Subcutaneous abdominal adipose tissue (tissue), 5 donors: Measurements from ENCODE around the gene BEGAIN.

Source experiments
- H3K27ac ChIP-seq: one replicate; pipeline ENCODE4 v1.7.0; 2013; ENCODE audit warnings: low read depth, mild to moderate bottlenecking, inconsistent platforms, low read length, moderate library complexity
- H3K27me3 ChIP-seq, 5 donors: one replicate each; pipeline ENCODE4 v1.7.0; 2013; ENCODE audit warnings: low read length in 5 of 5, inconsistent platforms in 1 of 5; ENCODE audit not compliant: control insufficient read depth in 5 of 5, insufficient read depth in 4 of 5
- H3K36me3 ChIP-seq, 5 donors: one replicate each; pipeline ENCODE4 v1.7.0; 2013; ENCODE audit warnings: low read length in 5 of 5; ENCODE audit not compliant: control insufficient read depth in 5 of 5, insufficient read depth in 5 of 5
- H3K4me1 ChIP-seq, 5 donors: one replicate each; pipeline ENCODE4 v1.7.0; 2013; ENCODE audit warnings: low read length in 5 of 5, mild to moderate bottlenecking in 3 of 5, moderate library complexity in 1 of 5; ENCODE audit not compliant: control insufficient read depth in 5 of 5, insufficient read depth in 5 of 5
- H3K4me3 ChIP-seq, 5 donors: one replicate each; pipeline ENCODE4 v1.7.0; 2013; ENCODE audit warnings: low read length in 5 of 5, low read depth in 1 of 5
- H3K9ac ChIP-seq, 5 donors: one replicate each; pipeline ENCODE4 v1.7.0; 2013; ENCODE audit warnings: low read length in 5 of 5, mild to moderate bottlenecking in 4 of 5, moderate library complexity in 3 of 5
- H3K9me3 ChIP-seq, 5 donors: one replicate each; pipeline ENCODE4 v1.7.0; 2013; ENCODE audit warnings: low read length in 5 of 5; ENCODE audit not compliant: control insufficient read depth in 5 of 5
- donor health status: healthy.
- donor health status: healthy.
- donor health status: healthy.
- donor health status: healthy.
- donor health status: healthy.

The BEGAIN gene

DNA sequence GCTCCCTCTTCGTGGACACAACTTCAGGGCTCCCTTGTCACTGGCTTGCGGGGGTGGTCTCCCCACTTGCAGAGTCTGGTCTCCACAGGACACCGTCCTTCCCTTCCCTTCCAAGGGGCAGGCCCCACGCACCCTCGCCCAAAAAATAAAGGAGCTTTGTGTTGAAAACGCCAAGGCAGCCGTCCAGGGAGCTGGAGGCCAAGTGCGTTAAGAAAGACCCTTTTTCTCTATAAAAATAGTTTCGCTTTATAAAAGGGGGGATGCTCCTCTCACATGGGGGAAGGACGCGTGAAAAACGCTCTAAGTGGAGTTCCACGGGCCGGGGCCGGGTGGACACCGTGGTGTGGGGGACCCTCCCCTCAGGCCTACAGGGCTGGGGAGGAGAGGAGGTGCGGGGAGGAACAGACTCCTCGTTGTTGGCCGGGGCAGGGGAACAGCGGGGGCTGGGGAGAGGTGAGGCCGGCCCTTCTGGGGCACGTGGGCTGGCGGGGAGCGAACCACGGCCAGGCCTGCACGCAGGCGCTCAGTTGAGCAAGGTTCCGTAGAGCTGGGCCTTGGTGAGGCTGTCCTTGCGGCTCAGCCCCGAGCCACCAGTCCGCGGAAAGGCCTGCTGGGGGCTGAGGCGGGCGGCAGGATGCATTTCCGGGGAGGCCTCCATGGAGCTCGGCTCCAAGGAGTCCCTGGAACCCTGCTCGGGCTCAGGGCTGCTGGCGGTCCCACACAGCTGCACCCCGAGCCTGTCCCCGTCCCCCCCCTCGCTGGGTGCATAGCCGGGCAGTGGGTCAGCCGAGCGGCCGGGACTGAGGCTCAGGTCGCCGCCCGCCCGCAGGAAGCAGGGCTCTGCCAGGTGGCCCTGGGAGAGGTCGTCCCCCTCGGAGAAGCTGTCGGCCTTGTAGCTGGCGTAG lies 49.5 kb downstream of the BEGAIN start:
- no peak overlapping the region for H3K4me3 ChIP-seq
- peaks cover 0 to 2% (median 0%) of the 10 kb centered on the region in 5 donors for H3K36me3 ChIP-seq
- no peak overlapping the region for H3K27ac ChIP-seq
- no peaks in the 10 kb centered on the region for H3K9me3 ChIP-seq
- peaks cover 0 to 10% (median 7%) of the 10 kb centered on the region in 5 donors for H3K4me1 ChIP-seq
- peaks cover 0 to 2% (median 0%) of the 10 kb centered on the region in 5 donors for H3K27me3 ChIP-seq
- no peak overlapping the region for H3K9ac ChIP-seq

DNA sequence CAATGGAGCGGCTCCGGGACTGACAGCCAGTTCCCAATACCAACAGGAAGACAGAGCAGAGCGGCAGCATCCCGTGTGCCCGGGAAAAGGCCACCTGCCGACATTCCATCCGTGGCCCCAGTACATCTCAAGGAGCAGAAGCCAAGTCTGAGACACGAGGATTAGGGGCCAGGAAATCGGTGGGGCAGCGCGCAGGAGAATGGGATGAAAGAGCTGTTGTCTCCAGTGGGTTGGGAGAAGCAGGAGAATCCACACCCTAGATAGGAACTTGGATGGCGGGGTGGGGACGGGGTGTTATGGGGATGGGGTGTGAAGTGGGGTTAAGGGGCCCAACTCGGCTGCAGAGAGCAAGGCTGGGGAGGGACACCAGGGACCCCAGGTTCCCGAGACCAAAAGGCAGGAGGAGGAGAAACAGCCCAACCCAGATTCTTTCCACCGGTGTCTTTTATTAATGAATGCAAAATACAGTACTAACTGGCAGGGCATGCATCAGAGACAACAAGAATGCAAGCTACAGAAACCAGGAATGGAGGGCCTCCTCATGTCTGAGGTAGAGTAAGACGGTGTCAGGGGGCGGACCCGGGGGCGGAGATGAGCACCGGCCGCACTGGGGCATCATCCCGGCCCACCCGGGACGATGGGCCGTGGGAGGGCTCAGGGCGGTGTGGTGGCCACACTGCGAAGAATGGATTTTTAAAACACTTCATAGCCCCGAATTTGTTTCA lies 50.3 kb downstream of the BEGAIN start:
- no peak overlapping the region for H3K27ac ChIP-seq
- peaks cover 0 to 7% (median 0%) of the 10 kb centered on the region in 5 donors for H3K36me3 ChIP-seq
- no peak overlapping the region for H3K9ac ChIP-seq

GRCh38 chr14:100536121-100536510 lies 51.1 kb downstream of the BEGAIN start:
- Histone ChIP-seq H3K27ac (no peak overlapping the region), H3K36me3 (peaks cover 0 to 8% (median 0%) of the 10 kb centered on the region in 5 donors), H3K27me3 (no peaks in the 10 kb centered on the region), H3K9ac (no peak overlapping the region), H3K4me3 (no peak overlapping the region), H3K4me1 (peaks cover 0 to 10% (median 7%) of the 10 kb centered on the region in 5 donors), H3K9me3 (no peaks in the 10 kb centered on the region)

More for the DNA sequence above, 50.3 kb downstream of the BEGAIN start:
- Histone ChIP-seq H3K4me3 (no peak overlapping the region), H3K4me1 (peaks cover 0 to 10% (median 7%) of the 10 kb centered on the region in 5 donors), H3K9me3 (no peaks in the 10 kb centered on the region), H3K27me3 (peaks cover 0 to 2% (median 0%) of the 10 kb centered on the region in 5 donors)

DNA sequence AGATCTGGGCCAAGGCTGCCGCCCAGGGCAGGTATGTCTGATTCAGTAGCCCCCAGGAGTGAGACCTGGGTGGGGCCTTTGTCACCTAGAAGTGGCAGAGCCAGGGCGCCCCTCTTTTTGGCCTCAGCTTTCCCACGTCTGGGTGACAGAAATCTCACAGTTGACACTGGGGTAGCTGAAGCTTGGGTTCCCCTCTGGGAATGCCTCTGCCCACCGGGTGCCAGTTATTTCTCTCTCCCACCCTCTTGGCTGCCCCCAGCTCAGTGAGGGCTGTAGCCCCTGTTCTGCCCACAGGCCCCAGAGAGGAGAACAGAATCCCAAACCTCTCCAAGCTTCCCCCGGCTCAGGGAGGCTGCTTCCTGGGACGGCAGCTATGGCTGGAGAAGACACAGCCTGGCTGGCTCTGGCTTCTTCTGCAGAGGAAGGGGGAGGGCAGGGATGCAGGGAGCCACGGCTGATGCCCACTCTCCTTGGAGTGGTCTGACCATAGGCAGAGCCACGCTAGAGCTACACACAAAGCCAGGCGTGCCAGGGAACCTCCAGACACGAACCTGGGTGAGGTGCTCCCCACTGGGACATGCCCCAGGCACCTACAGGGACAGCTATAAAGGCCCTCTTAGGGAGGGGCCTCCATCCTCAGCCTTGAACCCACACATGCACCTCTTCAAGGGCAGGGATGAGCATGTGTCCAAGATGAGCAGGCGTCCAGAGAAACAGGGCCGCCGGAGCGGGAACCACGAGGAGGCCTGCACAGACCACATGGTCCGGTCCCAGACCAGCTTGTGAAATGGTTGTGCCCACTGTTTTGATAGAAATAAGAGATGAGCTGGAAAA lies 51.7 kb downstream of the BEGAIN start:
- Histone ChIP-seq H3K27me3 (no peaks in the 10 kb centered on the region), H3K9me3 (no peaks in the 10 kb centered on the region), H3K4me3 (no peak overlapping the region), H3K9ac (no peak overlapping the region), H3K27ac (no peak overlapping the region), H3K4me1 (peaks cover 0 to 10% (median 7%) of the 10 kb centered on the region in 5 donors), H3K36me3 (peaks cover 0 to 13% (median 0%) of the 10 kb centered on the region in 5 donors)

- Histone ChIP-seq H3K27ac (no peak overlapping the region), H3K4me1 (peaks cover 0 to 10% (median 7%) of the 10 kb centered on the region in 5 donors), H3K9ac (no peak overlapping the region), H3K27me3 (no peaks in the 10 kb centered on the region), H3K4me3 (no peak overlapping the region), H3K9me3 (no peaks in the 10 kb centered on the region), H3K36me3 (peaks cover 0 to 15% (median 7%) of the 10 kb centered on the region in 5 donors)
Observed at GRCh38 chr14:100534528-100535286, 52.5 kb downstream of the BEGAIN start.

DNA sequence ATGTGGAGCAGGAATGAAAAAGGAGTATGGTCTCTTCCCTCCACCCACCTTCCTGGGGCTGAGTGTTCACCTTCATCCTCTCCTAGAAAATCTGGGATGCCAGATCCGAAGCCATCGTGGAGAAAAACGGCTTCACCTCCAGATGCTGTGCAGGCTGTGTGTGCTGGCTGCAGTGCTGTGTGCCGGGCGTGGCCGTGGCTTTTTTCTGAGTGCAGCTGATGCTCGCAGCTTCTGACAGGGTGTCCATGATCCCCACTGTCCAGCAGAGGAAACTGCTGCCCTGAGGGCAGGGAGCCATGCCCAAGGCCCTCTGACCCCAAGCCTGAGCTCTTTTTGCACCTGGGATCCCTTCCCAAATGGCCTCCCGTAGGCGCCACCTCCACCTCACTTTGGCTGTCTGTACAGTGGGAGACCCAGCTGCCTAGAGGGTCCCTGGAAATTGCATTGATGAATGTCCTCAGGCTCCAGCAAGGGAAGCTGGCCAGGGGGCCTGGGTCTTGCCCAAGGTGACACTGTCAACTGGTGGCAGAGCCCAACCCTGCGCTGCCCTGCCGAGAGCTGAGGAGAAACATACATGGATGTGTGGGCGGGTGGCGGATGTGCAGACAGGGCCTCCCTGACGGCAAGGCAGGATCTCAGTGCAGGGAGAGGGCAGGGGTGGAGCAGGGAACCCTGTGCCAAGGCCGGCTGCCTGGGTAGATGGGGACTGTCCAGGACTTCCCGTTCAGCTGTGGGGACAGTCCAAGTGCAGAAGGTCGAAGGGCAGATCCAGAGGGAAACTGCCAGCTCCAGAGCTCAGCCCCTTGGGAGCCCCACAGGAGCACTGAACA lies 53.3 kb downstream of the BEGAIN start:
- no peak overlapping the region for H3K9ac ChIP-seq
- no peaks in the 10 kb centered on the region for H3K9me3 ChIP-seq
- no peak overlapping the region for H3K27ac ChIP-seq
- H3K27me3 ChIP-seq = no peaks in the 10 kb centered on the region
- no peak overlapping the region for H3K4me3 ChIP-seq
- H3K36me3 ChIP-seq = peaks cover 0 to 22% (median 16%) of the 10 kb centered on the region in 5 donors
- peaks cover 0 to 10% (median 7%) of the 10 kb centered on the region in 5 donors for H3K4me1 ChIP-seq

GRCh38 chr14:100532906-100533655 lies 54.1 kb downstream of the BEGAIN start:
- Histone ChIP-seq H3K9me3 (no peaks in the 10 kb centered on the region), H3K4me1 (peaks cover 0 to 10% (median 7%) of the 10 kb centered on the region in 5 donors), H3K9ac (no peak overlapping the region), H3K27me3 (no peaks in the 10 kb centered on the region), H3K36me3 (peaks cover 0 to 22% (median 16%) of the 10 kb centered on the region in 5 donors), H3K4me3 (no peak overlapping the region), H3K27ac (no peak overlapping the region)

GRCh38 chr14:100532154-100532861 lies 54.9 kb downstream of the BEGAIN start:
- Histone ChIP-seq H3K4me3 (no peak overlapping the region), H3K36me3 (peaks cover 0 to 29% (median 17%) of the 10 kb centered on the region in 5 donors), H3K27ac (no peak overlapping the region), H3K9ac (no peak overlapping the region), H3K9me3 (no peaks in the 10 kb centered on the region), H3K4me1 (peaks cover 0 to 10% (median 7%) of the 10 kb centered on the region in 5 donors), H3K27me3 (no peaks in the 10 kb centered on the region)
